ENCODE data around the gene TMEM37. TPM values are rescaled to one million over a fixed set of nuclear protein-coding genes. Genes with fewer than 3 reads are reported as not detected.

TMEM37 gene
- polyA plus RNA-seq, 1 donor = 8.3 TPM

DNA sequence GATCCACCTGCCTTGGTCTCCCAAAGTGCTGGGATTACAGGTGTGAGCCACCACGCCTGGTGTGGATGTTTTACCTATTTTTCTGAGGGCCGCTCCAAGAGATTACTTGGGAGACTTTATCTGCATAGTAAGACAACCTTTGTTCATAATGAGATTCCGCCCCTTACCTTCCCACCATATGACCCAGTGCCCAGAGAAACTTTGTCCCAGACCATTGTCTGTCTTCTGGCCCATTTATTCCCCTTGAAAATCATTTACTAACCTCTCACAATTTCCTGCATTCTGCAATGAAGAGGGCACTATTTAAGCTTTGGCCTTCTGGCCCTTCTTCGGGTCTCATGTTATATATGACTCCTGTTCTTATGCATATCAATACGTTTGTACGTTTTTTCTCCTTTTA, 13.7 kb upstream of the TMEM37 start:
- DNase-seq (ENCODE audit: low read depth) = no peak

DNA sequence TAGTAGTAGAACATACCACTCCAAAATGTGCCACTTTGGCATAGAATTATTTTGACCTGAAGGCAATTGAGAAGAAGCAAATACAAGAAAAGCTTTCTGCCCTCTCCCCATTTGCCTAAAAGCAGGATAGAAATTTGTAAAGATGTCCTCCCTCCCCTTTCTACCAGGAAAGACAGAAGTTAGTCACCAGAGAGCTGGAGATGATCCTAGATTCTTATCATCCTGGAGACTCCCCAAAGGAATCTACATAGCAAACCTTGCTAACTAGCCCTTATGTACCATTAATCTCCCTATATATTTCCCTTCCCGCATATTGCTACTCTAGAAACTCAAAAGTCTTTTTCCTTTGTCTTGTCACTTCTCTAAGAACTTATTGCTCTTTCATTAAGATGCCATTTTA, 12.6 kb upstream of the TMEM37 start:
- DNase-seq (ENCODE audit: low read depth) = no peak

DNA sequence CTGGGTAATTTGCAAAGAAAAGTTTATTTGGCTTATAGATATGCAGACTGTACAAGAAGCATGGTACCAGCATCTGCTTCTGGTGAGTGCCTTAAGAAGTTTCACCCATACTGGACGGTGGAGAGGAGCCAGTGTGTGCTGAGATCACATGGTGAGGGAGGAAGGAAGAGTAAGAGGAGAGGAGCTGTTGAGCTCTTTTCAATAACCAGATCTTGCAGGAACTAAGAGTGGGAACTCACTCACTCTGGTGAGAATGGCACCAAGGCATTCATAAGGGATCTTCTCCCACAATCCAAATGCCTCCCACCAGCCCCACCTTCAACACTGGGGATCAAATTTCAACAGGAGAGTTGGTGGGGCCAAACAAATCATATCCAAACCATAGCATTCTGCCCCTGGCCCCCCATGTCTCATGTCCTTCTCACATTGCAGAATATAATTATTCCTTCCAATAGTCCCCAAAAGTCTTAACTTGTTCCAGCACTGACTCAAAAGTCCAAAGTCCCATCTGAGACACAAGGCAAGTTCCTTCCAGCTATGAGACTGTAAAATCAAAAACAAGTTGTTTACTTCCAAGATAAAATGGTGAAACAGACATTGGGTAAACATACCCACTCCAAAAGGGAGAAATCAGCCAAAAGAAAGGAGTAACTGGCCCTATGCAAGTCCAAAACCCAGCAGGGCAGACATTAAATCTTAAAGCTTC, 11.7 kb upstream of the TMEM37 start:
- DNase-seq (ENCODE audit: low read depth) = no peak

DNA sequence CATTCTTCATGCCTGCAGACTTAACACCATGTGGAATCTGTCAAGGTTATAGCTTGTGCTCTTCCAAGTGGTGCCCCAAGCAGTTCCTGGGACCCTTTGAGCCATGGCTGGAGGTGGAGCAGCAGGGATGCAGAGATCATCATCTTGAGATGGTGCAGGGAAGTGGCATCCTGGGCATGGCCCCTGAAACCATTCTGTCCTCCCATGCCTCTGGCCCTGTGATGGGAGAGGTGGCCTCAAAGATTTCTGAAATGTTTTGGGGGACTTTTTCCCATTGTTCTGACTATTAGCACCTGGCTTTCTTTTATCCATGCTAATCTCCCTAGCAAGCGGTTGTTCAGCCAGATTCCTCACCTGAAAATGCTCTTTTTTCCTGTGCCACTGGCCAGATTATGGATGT, 10.3 kb upstream of the TMEM37 start:
- DNase-seq (ENCODE audit: low read depth) = no peak

DNA sequence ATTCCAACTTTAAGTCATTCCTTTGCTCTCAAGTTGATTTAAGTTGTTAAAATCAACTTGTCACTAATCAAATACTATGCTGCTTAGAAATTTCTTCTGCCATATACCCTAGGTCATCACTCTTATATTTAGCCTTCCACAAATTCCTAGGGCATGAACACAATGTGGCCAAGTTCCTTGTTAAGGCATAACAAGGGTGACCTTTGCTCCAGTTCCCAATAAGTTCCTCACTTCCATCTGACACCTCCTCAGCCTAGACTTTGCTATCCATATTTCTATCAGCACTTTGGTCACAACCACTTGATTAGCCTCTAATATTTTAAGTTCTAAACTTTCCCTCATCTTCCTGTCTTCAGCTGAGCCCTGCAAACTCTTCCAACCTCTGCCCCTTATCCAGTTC, 9.9 kb upstream of the TMEM37 start:
- no peak for DNase-seq (ENCODE audit: low read depth)

DNA sequence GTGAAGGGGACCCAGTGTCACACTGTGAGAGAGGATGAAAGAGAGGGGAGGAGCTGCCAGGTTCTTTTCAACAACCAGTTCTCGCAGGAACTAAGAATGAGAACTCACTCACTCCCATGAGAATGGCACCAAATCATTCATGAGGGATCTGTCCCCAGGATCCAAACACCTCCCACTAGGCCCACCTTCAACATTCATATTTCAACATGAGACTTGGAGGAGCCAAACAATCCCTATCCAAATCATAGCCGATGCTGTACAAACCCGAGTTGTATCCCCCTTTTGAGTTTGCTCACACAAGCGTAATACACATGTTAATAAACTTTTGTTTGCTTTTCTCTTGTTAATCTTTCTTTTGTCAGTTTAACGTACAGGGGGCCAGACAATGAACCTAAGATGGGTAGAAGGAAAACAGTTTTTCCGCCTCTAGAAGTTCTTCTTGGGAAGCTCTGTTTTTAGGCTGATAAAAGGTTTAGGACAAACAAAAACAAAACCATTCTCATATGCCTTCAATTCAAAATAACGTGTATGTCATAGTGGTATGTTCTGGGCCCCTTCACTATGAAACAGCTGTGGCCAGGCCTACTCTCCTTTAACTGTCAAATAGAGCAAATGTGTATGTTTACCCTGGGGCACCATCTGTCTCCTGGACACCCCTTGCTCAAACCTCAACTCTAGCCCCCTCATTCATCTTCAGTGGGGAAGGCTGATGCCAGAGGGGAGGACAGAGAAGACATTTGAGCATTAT, 9.1 kb upstream of the TMEM37 start:
- DNase-seq (ENCODE audit: low read depth) = no peak

DNA sequence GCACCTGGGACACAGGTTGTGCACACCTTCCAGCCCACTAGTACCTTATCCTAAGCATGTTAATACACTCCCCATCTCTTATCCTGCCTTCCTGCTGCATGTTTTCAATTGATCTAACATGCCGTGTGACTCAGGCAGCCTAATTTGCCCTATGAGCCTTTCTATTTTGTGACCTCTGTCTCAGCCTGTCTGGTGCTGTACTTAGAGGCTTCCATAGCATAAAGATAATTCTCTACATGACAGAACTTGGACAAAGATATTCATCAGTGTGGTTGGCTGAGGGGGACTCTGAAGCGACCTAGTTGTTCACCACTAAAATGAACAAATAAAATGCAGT, 8.6 kb upstream of the TMEM37 start:
- DNase-seq (ENCODE audit: low read depth) = no peak

DNA sequence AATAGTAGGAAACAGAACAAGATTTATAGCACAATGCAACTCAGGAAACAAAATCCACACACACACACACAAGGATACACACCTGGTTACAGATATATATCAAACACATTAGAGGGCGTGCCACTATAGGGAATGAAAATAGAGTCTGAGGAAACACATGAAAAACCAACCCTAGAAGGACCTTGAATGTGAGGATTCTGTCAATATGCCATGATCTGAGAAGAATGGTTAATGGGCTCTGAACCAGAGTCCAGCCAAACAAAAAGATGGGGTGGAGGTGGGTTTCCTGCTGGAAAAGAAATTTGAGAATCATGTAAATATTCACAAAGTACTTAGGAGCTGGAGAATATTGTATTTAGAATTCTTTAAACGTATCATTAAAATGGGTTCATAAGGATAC, 7.8 kb upstream of the TMEM37 start:
- DNase-seq (ENCODE audit: low read depth) = no peak

DNA sequence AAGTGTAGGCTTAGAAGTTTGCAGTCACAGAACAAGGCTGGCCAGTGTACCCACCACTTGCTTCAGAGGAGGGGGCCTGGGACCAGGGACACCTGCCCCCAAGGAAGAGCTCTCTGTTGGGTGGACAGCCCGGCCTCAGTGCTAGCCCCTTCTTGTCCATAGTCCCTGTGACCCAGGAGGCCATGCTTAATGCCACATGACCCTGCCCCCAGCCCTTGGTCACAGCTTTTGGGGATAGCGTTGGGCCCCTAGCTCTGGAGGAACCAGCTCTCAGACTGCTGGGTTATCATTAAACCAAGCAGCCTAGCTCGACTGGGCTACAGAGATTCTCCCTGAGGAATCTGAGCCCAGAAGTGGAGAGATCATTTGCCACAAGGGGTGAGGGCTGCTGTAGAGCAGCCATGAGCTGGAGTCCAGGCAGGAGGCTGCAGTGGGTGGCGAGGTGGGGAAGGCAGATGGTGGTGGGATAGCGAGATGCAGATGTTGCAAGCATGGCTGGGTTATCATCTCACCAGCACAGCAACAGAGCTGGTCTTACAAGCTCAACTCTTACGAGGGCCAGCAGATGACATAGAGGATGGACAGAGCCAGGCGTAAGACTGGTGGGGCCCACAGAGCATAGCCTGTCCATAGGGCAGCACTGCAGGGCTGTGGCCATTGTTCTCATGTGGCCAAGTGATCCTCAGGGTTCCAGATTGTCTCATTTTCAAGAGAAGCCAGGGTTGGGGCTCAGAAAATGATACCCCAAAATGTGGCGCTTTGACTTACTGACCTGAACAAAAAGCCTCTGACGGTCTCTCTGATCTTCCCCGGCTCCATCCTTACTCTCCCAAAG, 7.2 kb upstream of the TMEM37 start:
- no peak for DNase-seq (ENCODE audit: low read depth)

DNA sequence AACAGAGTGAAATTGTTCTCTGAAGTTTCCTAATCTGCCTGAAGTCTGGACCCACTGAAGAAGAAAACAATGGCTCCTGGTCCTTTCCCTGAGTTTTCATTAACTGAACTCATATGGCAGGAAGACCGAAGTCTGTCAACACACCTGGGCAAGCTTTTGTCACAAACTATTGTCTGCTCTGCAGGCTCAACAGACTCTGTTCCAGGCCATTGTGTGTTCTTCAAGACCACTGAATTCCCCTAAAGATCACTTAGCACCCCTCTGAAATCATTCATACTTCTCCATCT, 6.6 kb upstream of the TMEM37 start:
- no peak for DNase-seq (ENCODE audit: low read depth)

DNA sequence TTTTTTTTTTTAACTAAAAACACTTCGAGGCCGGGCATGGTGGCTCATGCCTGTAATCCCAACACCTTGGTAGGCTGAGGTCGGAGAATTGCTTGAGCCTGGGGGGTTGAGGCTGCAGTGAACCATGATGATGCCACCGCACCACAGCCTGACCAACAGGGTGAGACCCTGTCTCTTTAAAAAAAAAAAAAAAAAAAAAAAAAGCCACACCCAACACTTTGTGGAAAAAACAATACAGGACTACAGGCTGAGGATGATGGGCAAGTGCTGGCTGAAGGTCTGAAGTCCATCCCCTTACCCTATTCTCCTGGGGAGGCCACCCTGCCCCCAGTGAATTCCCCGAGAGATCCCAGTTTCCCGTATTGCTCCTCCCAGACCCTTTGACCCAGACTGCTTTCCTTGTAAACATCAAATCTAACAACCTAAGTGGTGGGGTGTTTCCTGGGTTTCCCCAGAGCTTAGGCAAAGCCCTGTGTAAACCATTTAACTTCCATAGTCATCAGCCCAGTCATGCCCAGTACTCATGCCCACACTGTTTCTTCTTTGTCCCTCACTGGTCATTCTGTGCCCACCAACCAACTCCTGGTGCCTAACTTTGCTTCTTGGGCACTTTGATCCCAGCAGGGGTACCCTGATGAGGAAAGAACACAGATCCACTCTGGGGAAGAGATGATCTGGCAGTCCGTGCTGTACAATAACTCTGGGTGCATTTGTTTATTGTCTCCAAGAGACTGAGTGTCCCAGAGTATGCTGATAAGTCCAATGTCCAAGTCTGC, 5.8 kb upstream of the TMEM37 start:
- no peak for DNase-seq (ENCODE audit: low read depth)

DNA sequence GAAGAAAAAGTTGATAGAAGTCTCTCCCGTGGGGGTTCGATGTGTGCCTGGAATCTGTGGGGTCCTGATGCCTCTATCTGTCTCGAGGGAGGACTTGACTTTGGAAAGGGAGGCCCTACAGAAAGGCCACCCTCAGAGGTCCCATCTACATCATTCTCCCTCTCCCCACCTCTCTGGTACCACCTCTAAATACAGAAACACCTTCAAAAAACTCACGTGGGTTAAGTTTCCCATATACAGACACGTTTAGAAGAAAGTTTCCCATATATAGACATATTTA, 5.3 kb upstream of the TMEM37 start:
- DNase-seq (ENCODE audit: low read depth) = no peak

DNA sequence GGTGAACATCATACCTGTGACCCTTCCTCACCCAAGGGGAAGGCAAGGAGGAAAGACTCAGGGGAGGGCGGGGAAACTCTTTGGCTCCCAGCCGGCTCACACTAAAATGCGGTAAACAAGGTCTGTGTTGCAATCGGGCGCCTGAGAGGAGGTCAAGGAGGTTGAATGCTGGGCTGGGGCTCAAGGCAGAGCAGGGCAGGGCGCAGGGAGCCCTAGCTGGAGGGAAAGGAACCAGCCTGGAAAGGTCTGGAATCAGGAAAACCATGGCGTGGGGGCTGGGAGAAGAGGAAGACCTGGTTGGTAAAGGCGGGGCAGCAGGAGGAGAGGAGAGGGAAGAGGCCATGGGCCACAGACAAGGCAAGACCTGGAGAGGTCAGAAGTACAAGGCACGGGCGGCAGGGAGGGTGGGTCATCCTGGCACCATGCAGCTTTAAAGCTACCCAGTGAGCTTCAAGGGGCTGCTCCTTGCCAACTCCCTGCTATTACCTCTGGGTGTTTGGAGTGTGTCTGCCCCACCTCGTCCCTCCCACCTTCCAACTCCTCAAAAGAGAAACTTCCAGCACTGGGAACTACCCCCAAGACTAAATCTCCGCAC, 4.8 kb upstream of the TMEM37 start:
- no peak for DNase-seq (ENCODE audit: low read depth)

DNA sequence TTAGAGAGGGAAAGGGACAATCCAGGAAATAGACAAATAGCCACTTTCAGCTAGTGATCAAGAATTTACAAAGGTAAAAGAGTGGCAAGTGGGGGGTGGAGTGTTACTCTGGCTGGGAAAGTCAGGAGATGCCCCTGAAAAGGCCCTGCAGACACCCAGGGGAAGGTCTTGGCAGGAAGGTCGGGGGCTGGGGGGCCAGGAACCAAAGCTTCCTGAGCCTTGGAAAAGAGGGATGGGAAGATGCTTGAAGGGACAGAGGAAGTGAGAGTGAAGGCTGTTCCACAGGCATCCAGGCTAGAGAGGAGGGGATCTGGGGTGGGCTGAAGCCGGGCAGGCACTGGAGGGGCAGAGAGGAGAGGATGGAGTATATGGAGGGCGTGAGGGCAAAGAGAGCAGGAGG, 3.9 kb upstream of the TMEM37 start:
- no peak for DNase-seq (ENCODE audit: low read depth)

DNA sequence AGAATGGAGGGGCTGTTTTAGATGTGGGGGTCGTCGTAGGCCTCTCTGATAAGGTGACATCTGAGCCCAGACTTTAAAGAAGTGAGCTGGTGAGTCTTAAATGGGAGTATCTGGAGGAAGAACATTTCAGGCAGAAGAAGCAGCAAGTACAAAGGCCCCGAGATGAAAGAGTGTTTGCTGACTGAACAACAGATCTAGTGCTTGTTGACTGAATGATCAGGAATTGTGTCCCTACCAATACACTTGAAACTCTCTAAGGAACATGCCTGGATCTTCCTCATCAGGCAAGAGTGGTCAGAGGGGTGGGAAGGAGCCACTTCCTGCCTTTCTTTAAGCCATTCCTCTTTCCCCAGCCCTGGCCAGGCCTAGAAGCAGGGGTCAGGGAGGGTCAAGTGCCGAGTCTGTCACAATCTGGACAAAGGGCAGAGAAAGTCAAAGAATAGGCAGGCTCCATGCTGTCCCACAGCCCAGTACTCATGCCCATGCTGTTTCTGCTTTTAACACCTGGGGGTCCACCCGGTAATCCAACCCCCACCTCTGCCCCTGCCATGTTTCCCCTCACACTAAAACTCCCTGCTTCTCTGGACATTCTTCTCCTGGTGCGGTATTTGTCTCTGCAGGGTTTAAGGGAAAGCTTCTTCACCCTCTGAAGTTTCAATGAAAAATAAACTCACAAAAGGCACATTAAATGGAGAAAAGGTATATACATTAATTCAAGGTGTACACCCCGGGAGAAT, 3.0 kb upstream of the TMEM37 start:
- DNase-seq (ENCODE audit: low read depth) = no peak

DNA sequence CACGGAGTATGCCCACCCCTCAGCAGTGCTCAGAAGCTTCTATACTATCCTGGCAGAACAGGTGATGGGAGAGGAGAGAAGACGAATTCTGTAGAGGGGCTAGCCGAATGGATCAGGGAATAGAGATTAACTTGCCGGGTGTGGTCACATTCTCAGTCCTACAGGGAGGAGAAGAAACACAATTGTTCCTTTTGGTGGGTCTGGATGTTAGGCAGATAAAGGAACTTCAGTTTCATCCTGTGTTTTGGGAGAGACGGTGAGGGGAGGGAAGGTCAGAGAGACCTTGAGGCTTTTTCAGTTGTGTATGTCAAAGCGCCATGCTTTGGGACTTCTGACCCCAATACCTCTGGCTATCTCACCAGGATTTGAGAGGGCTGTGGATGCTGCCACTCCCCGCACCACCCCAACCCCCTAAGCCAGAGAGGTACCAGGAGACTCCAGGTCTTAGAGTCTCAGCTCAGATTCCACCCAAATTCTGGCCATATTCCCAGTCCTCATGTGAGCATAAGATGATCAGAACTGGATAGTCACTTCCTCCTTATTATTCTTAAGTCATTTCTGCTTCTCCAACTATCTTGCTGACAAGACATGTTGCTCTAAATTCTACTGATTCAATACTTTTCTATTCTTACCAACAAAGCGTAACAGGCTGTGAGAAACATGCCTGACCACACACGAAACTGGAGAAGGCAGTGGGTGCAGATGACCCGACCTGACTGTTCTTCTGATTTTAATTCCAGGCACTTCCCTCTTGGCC, 2.3 kb upstream of the TMEM37 start:
- no peak for DNase-seq (ENCODE audit: low read depth)

DNA sequence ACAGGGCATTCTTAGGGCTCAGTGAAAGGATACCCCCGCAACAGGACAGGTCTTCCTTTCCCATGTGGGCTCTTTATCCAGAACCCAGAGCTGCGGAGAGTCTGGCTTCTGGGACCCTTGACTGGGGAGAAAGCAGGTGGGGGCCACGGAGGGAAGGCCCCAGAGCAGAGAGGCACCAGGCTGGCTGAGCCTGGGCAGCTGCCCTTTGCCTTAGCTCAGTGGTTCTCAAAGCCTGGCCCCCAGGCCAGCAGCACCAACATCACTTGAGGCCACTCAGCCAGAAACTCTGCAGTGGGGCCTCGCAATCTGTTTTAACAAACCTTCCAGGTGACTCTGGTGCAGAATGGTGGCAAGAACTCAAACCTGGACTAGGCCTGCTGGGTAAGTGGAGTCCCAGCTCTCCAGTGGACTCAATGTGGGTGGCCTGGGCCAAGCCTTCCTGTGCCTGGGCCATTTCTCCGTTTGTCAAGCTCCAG, 1.6 kb upstream of the TMEM37 start:
- DNase-seq (ENCODE audit: low read depth) = no peak

DNA sequence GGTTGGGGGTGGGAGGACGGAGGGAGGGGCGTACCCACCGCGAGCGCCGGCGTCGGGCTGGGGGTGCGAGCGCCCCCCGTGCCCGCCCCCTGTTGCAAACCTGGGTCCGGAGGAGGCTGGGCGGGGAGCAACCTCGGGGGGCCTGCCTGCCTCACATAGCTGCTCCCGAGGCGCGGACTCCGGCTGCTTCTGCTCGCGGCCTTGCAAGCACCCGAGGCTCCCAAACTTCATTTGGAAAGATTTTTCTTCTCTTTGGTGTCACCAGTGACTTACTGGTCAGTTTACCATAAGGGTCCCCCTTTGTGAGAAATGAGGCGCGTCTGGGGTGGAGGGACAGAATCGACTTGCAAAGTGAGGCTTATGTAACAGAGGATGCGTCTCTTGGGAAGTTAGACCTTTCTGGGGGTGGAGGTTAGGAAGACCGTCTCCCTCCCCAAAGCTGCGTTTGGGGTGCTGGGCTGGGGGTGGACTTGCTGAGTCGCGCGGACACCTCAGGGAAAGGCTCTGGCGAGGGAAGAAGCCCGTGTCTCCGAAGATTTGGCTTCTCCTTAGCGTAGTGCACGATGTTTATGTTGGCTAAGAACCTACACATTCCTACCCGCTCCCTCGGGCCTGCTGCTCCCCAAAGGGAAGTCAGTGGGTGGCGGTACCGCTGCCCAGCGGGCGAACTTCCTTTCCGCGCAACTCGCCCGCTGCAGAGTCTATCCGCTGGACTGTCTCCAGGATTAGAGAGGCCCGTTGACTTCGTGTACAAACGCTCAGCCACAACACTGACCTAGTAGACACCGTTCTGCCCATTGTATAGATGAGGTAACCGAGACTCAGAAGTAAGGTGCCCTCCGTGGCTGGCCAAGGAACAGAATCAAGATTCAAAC, 559 bp downstream of the TMEM37 start:
- DNase-seq (ENCODE audit: low read depth) = no peak

DNA sequence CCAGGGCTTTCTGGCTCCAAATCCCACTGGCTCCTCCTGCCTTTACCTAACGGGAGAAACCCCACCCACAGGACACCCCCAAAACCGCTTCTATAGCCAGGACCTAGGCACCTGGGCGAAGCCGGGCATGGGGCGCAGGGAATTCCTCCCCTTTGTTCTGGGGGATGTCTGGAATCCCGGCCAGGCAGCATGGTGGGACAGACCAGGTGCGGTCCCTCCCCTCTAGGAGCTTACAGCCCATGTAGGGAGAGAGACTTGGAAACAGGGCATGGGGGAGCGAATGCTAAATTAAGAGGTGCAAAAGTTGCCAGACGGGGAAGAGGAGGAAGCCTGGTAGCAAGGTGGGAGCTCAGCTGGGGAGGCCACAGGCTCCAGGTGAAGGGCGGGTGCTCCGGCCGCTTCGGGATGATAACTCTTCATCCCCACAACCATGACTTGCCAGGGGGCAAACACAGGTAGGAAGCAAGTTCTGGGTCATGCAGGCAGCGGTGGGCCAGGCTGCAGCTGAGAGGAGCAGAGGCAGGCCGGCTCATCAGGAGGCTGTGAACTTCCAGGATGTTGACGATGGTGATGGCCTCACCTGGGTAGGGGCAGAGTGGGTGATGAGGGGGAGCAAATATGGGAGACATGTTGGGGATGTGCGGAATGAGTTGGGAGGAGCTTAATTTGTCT, 1.3 kb downstream of the TMEM37 start:
- no peak for DNase-seq (ENCODE audit: low read depth)
